Naive thymus-derived CD4-positive, alpha-beta T cell (primary cell): ENCODE measurements around the gene NPHP4. TPM values are rescaled to one million over a fixed set of nuclear protein-coding genes. Genes with fewer than 3 reads are reported as not detected.

ENCODE experiments used
- ATAC-seq: fragments of 150-1000 bp; cut with Tn5 transposase; 2 replicates; pipeline ENCODE4 v1.10.0; 2021; ENCODE audit warnings: mild to moderate bottlenecking, moderate library complexity
- CTCF ChIA-PET: fragments of 350-600 bp; sonication (Branson Sonifier 250); formaldehyde crosslinking; loops from one replicate; lab custom pipeline; 2021; ENCODE audit warnings: antibody characterized with exemption; lab: Charles Lee
- POLR2A ChIA-PET: fragments of 350-600 bp; sonication (Branson Sonifier 250); formaldehyde crosslinking; loops from one replicate; lab custom pipeline; 2021; ENCODE audit warnings: antibody characterized with exemption, inconsistent platforms; lab: Charles Lee
- DNase-seq, 9 donors: peaks; one replicate each; pipeline versions ENCODE4 v3.0.0 to v3.0.0-alpha.2; 2020 to 2022; ENCODE audit warnings: mixed read lengths in 1 of 9
- H3K27ac ChIP-seq: one replicate; pipeline ENCODE4 v1.7.0; 2013; ENCODE audit warnings: mild to moderate bottlenecking, low read depth, low read length, moderate library complexity
- H3K27me3 ChIP-seq, 2 donors: one replicate each; pipeline ENCODE4 v1.7.0; 2013; ENCODE audit warnings: low read length in 2 of 2, mild to moderate bottlenecking in 2 of 2, moderate library complexity in 2 of 2; ENCODE audit not compliant: control insufficient read depth in 2 of 2, insufficient read depth in 2 of 2
- H3K36me3 ChIP-seq, 3 experiments: 1 replicate in 2 of 3; 2 replicates in 1 of 3; pipeline ENCODE4 v1.7.0; 2013; ENCODE audit warnings: low read length in 3 of 3, mild to moderate bottlenecking in 3 of 3, moderate library complexity in 1 of 3; ENCODE audit not compliant: insufficient read depth in 3 of 3, control insufficient read depth in 2 of 3
- H3K4me1 ChIP-seq, 2 donors: one replicate each; pipeline ENCODE4 v1.7.0; 2013; ENCODE audit warnings: low read length in 2 of 2, mild to moderate bottlenecking in 2 of 2, moderate library complexity in 1 of 2; ENCODE audit not compliant: control insufficient read depth in 2 of 2, insufficient read depth in 2 of 2
- H3K4me3 ChIP-seq: 2 replicates; pipeline ENCODE4 v1.7.0; 2013; ENCODE audit warnings: mild to moderate bottlenecking, low read length
- H3K9me3 ChIP-seq, 3 experiments: 1 replicate in 2 of 3; 2 replicates in 1 of 3; pipeline ENCODE4 v1.7.0; 2013; ENCODE audit warnings: low read length in 3 of 3; ENCODE audit not compliant: control insufficient read depth in 2 of 3
- H3K27ac Mint-ChIP-seq, 9 donors: one replicate each; pipeline ENCODE4 v1.8.0; 2020 to 2022; ENCODE audit warnings: mixed read lengths in 9 of 9, mild to moderate bottlenecking in 8 of 9, moderate library complexity in 5 of 9, inconsistent platforms in 2 of 9
- H3K27me3 Mint-ChIP-seq, 5 donors: one replicate each; pipeline ENCODE4 v1.8.0; 2021 to 2022; ENCODE audit warnings: mixed read lengths in 5 of 5, mild to moderate bottlenecking in 1 of 5
- H3K36me3 Mint-ChIP-seq, 5 donors: one replicate each; pipeline ENCODE4 v1.8.0; 2020 to 2022; ENCODE audit warnings: mixed read lengths in 5 of 5, mild to moderate bottlenecking in 3 of 5, inconsistent platforms in 1 of 5
- H3K4me1 Mint-ChIP-seq, 7 donors: one replicate each; pipeline ENCODE4 v1.8.0; 2020 to 2022; ENCODE audit warnings: mixed read lengths in 7 of 7, mild to moderate bottlenecking in 3 of 7, inconsistent platforms in 1 of 7
- H3K4me3 Mint-ChIP-seq, 10 donors: one replicate each; pipeline ENCODE4 v1.8.0; 2020 to 2022; ENCODE audit warnings: mild to moderate bottlenecking in 10 of 10, mixed read lengths in 10 of 10, moderate library complexity in 6 of 10, inconsistent platforms in 2 of 10
- H3K9me3 Mint-ChIP-seq, 11 donors: one replicate each; pipeline ENCODE4 v1.8.0; 2020 to 2022; ENCODE audit warnings: mixed read lengths in 11 of 11, mild to moderate bottlenecking in 4 of 11, inconsistent platforms in 1 of 11, moderate library complexity in 1 of 11
- intact Hi-C, 2 donors: fragments of 100-400 bp; cut with micrococcal nuclease; formaldehyde crosslinking; loops; one replicate each; pipeline ENCODE4 v1.15.1; 2023
- polyA plus RNA-seq, 2 donors: library from polyadenylated mRNA; unstranded; fragments of 300-500 nt; fragmentation: Illumina TruSeq; gene quantifications; one replicate each; pipeline ENCODE4 v1.2.3, GENCODE V29; 2021
- total RNA-seq, 6 experiments: library from RNA in 5 of 6; stranded (reverse) in 5 of 6; gene quantifications; 1 replicate in 5 of 6; 2 replicates in 1 of 6; pipeline ENCODE4 v1.2.3 and lab custom pipeline; 2021 to 2026

NPHP4 gene
- total and polyA plus RNA-seq, 7 experiments from 2014 or later: 0.40 to 20.6 (median 9.2) TPM

DNA sequence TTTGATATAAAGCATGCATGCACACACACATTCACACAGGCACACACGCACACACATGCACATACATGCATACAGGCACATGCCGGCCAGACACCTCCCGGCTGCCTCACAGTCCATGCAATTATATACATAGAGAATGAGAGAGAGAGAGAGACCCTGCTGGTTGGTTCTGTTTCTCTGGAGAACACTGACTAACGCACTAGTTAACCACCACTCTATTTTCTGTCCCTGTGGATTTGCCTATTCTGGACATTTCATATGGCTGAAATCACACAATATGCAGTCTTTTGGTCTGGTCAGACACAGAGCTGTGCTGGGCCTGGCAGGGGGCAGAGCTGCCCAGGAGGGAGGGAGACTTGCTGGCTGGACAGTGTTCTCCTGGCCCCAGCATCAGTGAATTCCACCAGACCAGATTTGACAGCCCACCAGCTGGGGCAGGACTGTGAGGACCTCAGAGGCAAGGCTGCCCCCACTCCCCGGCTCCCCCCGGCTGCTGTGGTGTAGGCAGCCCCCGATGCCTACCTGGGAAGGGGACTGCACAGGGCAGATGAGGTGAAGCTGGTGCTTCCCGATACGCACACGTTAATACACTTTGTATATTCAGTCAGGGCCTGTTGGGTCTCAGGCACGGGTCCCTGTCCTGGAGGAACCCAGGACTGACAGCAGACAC, 152.2 kb downstream of the NPHP4 start:
- H3K4me3 ChIP-seq: no peak overlapping the region
- ChIA-PET CTCF (no interaction called here), POLR2A (no interaction called here)
- H3K9me3 ChIP-seq: no peaks in the 10 kb centered on the region
- peaks cover 0 to 39% (median 12%) of the 10 kb centered on the region in 5 donors for H3K27me3 Mint-ChIP-seq
- H3K36me3 ChIP-seq: no peaks in the 10 kb centered on the region
- H3K36me3 Mint-ChIP-seq: no peaks in the 10 kb centered on the region
- H3K27ac Mint-ChIP-seq: no peak overlapping the region
- DNase-seq (no peak), ATAC-seq (no peak)
- no peaks in the 10 kb centered on the region for H3K27me3 ChIP-seq
- H3K4me1 Mint-ChIP-seq: no peaks in the 10 kb centered on the region
- intact Hi-C loops: no loop called here
- H3K4me3 Mint-ChIP-seq: no peak overlapping the region
- no peaks in the 10 kb centered on the region for H3K9me3 Mint-ChIP-seq
- no peak overlapping the region for H3K27ac ChIP-seq
- H3K4me1 ChIP-seq: no peaks in the 10 kb centered on the region

DNA sequence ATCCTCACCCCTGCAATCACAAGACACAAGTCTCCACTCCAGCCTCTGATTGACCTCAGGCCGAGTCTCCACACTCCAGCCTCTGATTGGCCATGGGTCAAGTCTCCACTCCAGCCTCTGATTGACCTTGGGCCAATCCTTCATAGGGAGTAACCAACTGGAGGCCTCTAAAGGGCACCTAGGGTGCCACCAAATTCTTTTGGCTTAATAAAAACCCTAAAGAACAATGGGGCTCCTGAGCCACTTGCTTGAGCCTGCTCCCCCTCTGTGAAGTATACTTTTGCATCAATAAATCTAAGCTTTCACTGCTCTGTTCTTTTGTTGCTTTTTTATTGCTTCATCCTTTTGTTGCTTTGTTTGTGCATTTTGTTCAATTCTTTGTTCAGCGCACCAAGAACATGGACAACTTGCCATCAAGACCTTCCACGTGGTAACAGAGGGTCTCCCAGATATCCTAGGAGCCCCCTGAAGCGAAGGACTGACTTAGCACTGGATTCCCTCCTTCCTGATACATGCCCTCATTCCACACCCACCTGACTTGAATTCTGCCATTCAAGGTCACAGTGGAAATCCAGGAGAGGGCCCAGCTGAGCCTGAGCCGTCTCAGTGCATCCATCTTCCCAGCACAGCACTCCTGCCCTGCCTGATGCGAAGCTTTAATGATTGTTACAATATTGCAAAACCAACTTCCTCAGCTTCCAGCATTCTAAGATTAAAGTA, 152.9 kb downstream of the NPHP4 start:
- Mint-ChIP-seq H3K4me1 (no peaks in the 10 kb centered on the region), H3K4me3 (no peak overlapping the region), H3K36me3 (no peaks in the 10 kb centered on the region), H3K27me3 (peaks cover 0 to 33% (median 12%) of the 10 kb centered on the region in 5 donors), H3K9me3 (no peaks in the 10 kb centered on the region), H3K27ac (peak overlapping the region in 1 of 9 donors; percentile 62)
- Histone ChIP-seq H3K27me3 (no peaks in the 10 kb centered on the region), H3K4me1 (no peaks in the 10 kb centered on the region), H3K4me3 (no peak overlapping the region), H3K36me3 (no peaks in the 10 kb centered on the region), H3K27ac (no peak overlapping the region), H3K9me3 (no peaks in the 10 kb centered on the region)
- ATAC-seq (no peak), DNase-seq (no peak)
- POLR2A ChIA-PET: no interaction called here
- intact Hi-C loops: no loop called here
- CTCF ChIA-PET: no interaction called here

DNA sequence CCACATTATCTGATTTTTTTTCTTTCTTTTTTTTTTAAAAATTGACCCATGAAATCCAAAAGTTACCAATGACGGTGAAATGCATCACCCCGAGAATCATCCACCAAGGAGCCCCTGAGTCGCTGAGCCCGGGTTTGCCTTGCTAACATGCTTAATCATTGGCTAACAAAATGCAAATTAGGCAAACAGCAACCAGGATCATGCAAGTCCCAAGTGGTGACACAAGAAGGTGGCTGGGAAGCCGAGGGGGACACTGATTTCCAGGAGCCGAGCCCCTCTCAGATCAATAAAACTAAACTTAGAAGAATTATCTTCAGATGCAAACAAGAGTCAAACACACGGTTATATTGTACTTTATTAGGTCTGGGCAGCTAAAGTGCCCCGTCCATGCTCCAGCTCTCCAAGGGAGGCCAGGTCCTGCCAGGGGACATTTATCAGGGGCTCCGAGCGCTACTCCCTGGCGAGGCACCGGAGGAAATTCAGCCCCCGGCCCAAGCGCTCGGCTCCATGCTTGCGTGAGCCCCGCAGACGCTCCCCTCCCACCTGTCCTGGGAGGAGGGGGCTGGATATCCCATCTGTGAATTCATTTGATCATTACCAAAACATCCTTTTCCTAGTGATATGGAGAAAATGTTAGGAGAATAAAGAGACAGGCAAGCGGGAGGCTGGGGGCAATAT, 154.1 kb downstream of the NPHP4 start:
- no peak for ATAC-seq
- intact Hi-C loops: no loop called here
- no peaks in the 10 kb centered on the region for H3K36me3 Mint-ChIP-seq

DNA sequence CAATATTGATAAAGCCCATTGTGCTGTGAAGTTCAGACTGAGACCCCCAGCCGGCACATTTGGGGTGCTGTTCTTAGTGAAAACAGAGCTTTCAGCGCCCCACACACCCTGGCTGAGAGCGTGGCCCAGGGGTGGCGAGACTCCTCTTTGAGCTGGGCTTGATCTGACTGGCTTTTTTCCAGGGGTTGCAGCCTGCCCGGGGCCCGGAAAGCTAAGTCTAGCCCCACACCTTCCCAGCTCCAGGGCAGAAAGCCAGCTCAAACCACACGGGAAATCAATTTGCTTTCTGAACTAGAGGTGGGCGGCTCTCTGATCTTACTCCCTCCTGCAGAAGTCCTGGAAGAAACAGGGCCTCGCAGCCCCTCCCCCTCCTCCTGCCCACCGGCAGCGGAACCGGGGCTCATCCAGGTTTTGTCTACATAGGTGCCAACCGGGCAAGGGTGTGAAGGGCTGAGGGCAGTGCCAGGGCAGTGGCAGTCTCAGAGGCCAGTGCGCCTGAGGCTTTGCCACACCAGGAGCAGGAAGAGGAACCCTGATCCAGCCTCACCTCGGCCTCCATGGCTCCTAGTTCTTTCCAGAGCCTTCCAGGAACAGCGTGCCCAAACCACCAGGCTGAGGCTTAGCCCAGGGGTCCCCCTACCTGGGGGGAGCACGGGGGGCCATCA, 155.3 kb downstream of the NPHP4 start:
- Mint-ChIP-seq H3K27ac (no peak overlapping the region), H3K36me3 (no peaks in the 10 kb centered on the region), H3K9me3 (no peaks in the 10 kb centered on the region), H3K4me1 (no peaks in the 10 kb centered on the region), H3K27me3 (peaks cover 0 to 19% (median 12%) of the 10 kb centered on the region in 5 donors), H3K4me3 (no peak overlapping the region)
- intact Hi-C loops: no loop called here
- H3K36me3 ChIP-seq: no peaks in the 10 kb centered on the region
- H3K27me3 ChIP-seq: no peaks in the 10 kb centered on the region
- ATAC-seq (no peak), DNase-seq (no peak)
- POLR2A ChIA-PET: no interaction called here
- H3K4me1 ChIP-seq: no peaks in the 10 kb centered on the region
- H3K4me3 ChIP-seq: no peak overlapping the region
- no peak overlapping the region for H3K27ac ChIP-seq
- CTCF ChIA-PET: no interaction called here
- no peaks in the 10 kb centered on the region for H3K9me3 ChIP-seq

More for the DNA sequence above, 154.1 kb downstream of the NPHP4 start:
- Mint-ChIP-seq H3K9me3 (no peaks in the 10 kb centered on the region), H3K27me3 (peaks cover 0 to 23% (median 12%) of the 10 kb centered on the region in 5 donors), H3K4me1 (no peaks in the 10 kb centered on the region), H3K27ac (no peak overlapping the region), H3K4me3 (no peak overlapping the region)
- H3K27ac ChIP-seq: no peak overlapping the region
- POLR2A ChIA-PET: no interaction called here
- H3K9me3 ChIP-seq: no peaks in the 10 kb centered on the region
- CTCF ChIA-PET: no interaction called here
- no peak overlapping the region for H3K4me3 ChIP-seq
- H3K4me1 ChIP-seq: no peaks in the 10 kb centered on the region
- H3K27me3 ChIP-seq: no peaks in the 10 kb centered on the region
- no peaks in the 10 kb centered on the region for H3K36me3 ChIP-seq
- DNase-seq: no peak

DNA sequence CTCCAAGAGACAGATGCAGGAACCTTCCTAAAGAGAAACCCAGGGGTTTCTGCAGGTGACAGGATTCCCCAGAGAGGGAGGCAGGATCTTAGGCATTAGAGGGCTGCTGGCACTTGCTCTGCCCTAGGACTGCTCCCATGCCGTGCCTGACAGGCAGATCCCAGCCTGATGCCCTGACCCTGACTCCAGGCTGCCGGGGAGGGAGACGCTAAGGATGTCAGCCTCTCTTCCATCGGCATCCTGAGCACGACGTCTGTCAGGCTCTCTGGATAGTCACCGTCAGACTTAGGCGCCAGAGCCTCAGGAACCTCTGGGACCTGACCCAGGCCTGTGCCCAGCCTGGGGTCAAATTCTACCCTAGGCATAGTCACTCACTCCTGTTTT, 157.1 kb downstream of the NPHP4 start:
- no peak overlapping the region for H3K27ac ChIP-seq
- intact Hi-C loops: no loop called here
- H3K4me1 Mint-ChIP-seq: no peaks in the 10 kb centered on the region
- no peak overlapping the region for H3K4me3 ChIP-seq
- no peaks in the 10 kb centered on the region for H3K9me3 ChIP-seq
- ChIA-PET CTCF (no interaction called here), POLR2A (no interaction called here)
- H3K36me3 Mint-ChIP-seq: no peaks in the 10 kb centered on the region
- H3K4me1 ChIP-seq: no peaks in the 10 kb centered on the region
- peaks cover 0 to 2% (median 0%) of the 10 kb centered on the region in 11 donors for H3K9me3 Mint-ChIP-seq
- no peaks in the 10 kb centered on the region for H3K27me3 ChIP-seq
- H3K27ac Mint-ChIP-seq: no peak overlapping the region
- no peaks in the 10 kb centered on the region for H3K36me3 ChIP-seq
- ATAC-seq (no peak), DNase-seq (no peak)
- no peak overlapping the region for H3K4me3 Mint-ChIP-seq
- H3K27me3 Mint-ChIP-seq: peaks cover 0 to 29% (median 16%) of the 10 kb centered on the region in 5 donors

DNA sequence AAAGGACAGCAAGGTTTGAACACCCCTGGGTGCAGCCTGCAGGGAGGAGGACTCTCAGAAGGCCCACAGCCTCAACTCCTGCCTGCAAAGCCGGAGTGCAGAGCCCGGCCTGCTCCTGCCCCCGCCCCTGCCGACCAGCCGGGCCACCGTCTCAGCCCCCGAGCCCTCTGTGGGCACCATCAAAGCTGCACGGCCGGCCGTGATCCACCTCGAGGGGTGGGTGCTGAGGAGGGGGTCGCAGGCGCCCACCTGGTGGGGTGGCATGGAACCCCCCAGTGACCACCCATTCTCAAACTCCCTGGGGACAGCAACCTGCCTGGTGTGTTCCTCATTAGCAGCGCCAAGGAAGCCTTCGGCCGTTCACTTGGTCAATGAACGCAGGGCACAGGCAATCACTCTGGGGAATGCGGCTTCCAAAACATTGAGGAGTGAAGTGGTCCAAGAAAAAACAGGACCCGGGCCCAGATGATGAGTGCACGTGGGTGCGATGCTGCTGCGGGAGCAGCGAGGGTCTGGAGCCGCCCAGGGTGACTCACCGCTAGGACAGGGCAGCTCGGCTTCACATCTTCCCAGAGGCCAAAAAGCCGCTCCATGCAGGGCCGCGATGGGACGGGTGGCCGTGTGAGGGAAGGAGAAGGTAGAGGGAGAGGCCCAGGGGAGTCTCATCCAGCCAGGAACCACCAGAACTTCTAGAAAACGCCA, 157.6 kb downstream of the NPHP4 start:
- Mint-ChIP-seq H3K36me3 (no peaks in the 10 kb centered on the region), H3K4me3 (no peak overlapping the region), H3K4me1 (no peaks in the 10 kb centered on the region), H3K27ac (no peak overlapping the region), H3K27me3 (peaks cover 0 to 29% (median 16%) of the 10 kb centered on the region in 5 donors), H3K9me3 (peaks cover 0 to 2% (median 0%) of the 10 kb centered on the region in 11 donors)
- POLR2A ChIA-PET: no interaction called here
- no peak overlapping the region for H3K4me3 ChIP-seq
- ATAC-seq (no peak), DNase-seq (no peak)
- no peaks in the 10 kb centered on the region for H3K36me3 ChIP-seq
- no peaks in the 10 kb centered on the region for H3K9me3 ChIP-seq
- intact Hi-C loops: no loop called here
- H3K27ac ChIP-seq: no peak overlapping the region
- no peaks in the 10 kb centered on the region for H3K4me1 ChIP-seq
- H3K27me3 ChIP-seq: no peaks in the 10 kb centered on the region
- CTCF ChIA-PET: no interaction called here
